Stimulated activated CD4-positive, alpha-beta T cell treated with anti-CD3 and anti-CD28 coated beads, Interleukin-4, amount 100 ng/mL, for 1 hour (primary cell): ENCODE measurements around the gene SLC6A20.

Experiments
- DNase-seq: peaks from one replicate; pipeline ENCODE4 v3.0.0-alpha.2; 2020

SLC6A20 gene

DNA sequence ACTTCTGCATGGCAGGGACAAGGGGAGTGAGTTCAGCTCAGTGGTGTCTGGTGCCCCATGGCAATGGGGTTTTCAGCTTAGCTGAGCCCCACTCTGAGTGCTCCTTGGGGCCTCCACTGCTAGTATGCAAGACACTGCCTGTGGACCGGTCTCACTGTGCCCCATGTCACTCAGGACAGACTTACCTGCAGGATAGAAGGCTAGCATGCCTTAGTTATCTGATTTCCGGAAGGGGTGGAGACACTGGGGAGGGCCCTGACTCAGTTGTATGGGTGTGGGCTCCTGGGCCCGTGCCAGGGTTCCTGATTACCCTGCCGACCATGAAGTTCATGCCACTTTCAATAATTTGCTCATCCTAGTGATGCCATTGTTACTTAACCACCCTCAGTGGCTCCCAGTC lies 4.3 kb upstream of the SLC6A20 start:
- no peak for DNase-seq

DNA sequence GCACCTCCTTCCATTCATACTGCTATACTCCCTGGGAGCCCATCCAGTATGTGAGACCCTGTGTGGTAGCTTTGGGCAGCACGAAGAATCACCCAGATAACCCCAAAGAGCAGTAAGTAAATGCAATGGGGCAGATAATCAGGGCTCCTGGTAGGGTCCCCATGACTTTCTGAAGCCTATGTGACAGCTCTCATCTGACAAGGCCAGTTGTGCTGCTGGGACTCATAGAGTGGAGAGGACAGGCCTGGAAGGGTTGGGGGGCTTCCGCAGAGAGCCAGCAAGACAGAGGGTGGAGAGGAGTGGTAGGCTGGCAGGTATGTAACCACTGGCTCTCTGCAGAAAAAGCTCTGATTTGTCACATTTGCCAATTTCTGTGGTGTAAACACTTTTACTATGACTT lies 3.2 kb upstream of the SLC6A20 start:
- DNase-seq, result no peak

DNA sequence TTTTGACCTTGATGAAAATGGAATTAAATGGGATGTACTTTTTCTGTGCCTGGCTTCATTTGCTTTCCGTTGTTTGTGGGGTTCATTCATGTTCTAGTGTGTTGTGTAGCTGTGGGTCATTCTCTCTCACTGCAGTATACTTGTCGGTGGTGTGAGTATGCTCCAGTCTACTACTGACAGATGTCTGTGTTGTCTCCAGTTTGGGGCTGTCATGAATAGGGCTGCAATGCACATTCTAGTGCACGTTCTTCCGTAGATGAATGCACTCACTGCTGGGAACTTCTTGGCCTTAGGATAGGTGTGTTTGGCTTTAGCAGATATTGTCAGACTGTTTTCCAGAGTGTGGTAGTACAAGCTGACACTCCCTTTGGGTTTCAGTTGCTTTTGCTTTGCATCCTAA lies 1.7 kb upstream of the SLC6A20 start:
- no peak for DNase-seq

DNA sequence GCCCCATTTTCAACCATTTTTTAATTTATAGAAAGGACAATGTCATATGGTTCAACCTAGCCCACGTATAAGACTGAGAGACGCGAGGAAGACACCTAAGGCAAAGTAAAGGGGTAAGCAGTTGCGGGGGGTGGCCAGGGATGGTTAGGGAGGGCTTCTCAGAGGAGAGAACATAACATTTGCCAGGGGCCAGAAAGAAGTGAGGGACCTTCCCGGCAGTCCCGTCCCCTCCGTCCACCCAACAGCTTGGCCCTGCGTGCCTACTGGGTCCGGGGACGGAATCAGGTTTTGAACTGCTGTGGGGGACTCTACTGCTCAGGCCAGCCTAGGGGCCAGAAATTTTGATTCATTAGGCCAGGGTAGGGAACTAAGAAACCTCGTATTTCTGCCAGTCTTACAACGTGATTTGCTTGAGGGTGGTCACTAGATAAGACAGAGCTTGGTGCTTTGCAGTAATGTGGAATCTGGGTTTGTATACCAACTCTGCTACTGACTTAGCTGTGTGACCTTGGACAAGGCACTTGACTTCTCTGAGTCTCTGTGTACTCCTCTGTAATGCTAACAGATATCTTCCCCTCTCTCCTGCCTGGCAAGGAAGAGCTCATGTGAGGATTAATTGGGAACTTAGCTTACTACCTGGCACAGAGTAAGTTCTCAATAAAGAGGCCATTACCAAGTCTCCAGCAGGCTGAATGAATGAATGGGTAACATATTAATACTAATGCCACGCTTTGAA lies 734 bp upstream of the SLC6A20 start:
- no peak for DNase-seq

DNA sequence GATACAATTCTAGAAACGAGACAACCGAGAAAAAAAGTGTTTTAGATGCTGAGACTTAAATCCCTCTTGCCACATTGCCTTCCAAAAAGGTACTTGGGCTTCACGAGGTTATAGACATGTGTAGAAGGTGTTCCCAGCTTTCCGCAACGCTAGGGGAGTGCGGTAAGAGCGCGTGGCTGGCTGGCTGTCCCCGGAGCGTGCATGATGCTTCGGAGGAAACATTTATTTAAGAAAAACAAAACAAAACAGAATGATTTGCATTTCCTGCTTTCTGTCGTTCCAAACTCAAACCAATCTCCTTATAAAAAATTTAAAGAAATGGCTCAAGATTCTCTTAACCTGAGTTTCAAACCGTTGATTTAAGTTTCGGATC lies 841 bp downstream of the SLC6A20 start:
- DNase-seq, result no peak

DNA sequence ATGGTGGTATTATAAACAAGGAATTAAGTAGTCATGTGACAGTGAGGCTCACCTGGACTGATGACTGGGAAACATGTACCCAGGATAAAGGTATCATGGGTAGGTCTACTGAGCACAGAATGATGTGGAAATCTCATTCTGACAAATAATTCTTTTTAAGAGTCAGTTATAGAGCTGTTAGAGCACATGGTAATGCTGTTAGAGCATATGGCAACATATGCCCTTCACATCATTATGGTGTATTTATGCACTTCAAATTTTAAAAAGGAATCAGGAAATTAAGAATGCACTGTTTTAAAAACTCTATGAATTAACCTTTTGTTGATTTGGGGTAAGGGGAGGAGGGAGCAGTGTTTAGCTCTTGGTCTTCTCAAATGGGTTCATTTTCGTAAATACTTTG lies 1.7 kb downstream of the SLC6A20 start:
- no peak for DNase-seq

DNA sequence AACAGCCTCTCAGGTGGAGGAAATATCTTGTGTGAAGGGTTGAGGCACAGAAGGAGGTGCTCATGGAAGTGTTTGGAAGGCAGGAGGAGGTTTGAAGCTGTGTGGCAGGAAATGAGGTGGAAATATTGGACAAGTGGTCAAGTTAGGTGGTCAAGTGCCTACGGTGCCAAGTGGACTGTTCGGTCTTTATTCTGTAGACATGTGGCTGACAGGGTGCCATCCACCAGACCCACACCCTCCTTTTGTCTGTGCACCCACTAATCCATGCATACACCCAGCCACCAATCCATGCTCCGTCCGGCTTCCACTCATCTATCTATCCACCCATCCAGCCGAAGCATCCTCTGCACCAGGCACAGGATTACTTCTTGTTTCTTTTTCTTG lies 2.2 kb downstream of the SLC6A20 start:
- no peak for DNase-seq

DNA sequence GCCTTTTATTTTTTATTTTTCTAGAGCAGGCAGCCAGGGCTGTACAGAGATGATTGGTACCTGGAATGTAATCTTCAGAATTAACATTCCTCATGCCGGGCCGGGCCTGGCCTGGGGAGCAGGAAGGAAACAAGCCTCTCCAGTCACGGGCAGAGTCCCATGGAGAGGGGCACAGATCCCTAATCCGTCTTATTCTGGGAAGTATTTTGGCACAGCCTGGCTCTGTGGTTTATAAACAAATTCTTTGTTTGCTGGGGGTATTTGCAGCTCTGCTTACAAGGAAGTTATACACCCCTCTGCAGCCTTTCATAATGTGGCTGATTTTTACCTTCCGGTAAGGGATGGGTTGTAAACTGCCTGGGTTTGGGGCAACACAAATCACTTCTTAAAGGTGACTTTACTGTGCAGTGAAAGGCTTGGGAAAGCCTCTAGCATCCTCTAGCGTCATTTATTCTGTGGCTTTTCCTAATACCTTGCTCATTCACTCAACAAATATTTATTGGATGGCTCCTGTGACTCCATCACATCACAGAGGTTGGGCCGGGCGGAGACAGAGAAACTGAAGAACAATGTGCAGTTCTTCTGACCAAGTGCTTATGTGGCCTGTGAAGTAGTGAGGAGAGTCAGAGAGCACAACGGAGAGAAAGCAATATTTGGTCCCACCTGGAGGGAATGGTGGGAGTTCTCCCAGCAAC lies 2.7 kb downstream of the SLC6A20 start:
- no peak for DNase-seq

DNA sequence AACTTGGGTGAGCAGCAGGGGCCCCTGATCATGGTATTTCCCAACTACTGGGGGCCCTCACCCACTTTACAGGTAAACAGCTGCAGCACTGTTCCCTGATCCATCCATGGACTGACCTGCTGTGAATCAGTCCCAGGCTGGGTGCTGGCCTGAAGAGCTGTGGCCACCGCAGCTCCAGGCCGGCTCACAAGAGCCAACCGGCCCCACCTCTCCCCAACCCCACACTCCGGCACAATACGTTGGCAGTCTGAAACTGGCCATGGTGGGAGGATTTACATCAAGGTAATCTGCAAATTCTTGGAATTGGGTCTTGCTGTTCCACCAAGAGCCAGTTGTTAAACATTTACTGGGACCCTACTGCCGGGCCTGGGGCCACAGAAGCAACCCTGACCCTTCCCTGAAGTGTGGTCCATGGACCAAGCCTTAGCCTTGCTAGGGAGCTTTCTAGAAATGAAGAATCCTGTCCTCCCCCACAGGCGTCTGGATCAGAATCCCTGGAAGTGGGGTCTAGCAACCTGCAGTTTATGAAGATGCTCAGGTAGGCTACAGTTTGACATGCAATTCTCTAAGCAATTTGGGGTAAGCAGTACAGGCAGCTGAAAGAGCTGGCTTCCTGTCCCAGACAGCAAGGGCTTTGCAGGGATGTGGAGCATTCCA lies 3.7 kb downstream of the SLC6A20 start:
- DNase-seq, result no peak

DNA sequence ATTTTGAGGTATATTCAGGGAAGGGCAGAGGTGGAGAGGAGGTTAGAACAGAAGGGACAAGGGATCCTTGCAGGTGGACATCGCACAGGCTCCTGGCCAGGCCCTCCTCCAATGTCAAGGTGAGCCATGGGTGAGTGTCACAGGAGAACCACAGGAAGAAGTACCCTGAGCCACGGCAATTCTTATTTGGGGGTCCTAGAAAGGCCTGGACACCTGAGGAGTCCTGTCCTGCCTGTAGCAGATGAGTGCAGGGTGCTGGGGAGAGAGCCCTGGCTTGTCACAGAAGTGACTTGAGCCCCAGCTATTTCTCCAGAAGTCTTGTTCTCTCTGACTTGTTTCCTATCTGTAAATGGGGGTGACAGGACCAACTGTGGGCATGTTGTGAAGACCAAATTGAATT lies 4.3 kb downstream of the SLC6A20 start:
- no peak for DNase-seq

DNA sequence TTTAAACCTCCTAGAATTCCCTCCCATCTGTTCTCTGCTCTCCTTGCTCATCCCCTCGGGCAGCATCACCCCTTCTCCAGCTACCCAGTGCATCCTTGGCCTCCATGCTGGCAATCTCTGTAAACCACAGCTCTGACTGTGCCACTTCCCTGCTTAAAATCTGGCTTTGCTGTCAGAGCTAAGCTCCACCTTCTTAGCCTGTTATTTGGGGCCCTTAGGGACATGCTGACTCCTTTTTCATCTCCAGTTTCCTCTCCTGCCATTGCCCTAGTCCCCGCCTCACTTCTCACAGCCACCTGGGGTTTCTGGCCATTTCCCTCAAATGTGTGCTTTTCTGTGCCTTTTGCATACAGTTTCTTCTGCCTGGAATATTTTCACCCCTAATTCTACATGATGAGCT lies 5.7 kb downstream of the SLC6A20 start:
- DNase-seq, result no peak

DNA sequence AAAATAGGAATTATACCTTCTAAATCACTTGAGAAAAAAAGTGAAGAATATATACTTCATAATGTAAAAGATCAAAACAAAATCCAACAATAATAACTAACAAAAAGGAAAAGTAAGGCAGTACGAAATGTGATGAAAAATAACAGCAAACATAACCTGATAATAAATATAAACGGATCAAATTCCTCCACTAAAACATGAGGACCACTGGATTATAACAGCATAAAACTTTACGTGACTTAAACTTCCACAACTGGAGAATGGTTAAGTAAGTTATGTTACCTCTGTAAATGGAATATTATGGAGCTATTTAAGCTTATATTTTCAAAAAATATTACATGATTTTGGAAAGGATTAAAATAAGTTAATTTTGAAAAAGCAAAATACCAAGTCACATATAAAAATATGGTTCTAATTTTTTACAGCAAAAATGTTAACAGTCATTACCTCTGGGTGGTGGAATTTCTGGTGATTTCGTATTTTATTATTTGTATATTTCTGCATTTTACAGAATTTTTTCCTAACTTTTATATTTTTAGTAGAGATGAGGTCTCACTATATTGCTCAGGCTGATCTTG lies 7.0 kb downstream of the SLC6A20 start:
- no peak for DNase-seq

DNA sequence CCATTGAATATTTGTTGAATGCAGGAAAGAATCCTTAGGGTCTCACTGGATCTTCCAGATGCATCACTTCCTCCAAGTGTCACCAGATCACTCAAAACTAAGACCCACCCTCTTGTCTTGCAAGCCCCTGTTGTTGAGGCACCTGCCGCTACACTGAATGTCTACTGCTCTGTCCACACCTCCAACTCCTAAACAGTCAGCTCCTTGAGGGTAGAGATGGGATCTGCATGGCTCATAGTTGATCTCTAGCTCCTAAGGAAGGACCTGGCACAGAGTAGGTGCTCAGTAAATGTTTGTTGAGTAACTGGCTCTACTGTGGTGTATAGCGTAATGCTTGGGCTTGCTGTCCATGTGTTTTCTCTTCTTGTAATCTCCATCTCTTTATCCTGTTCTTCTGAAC lies 8.8 kb downstream of the SLC6A20 start:
- no peak for DNase-seq

DNA sequence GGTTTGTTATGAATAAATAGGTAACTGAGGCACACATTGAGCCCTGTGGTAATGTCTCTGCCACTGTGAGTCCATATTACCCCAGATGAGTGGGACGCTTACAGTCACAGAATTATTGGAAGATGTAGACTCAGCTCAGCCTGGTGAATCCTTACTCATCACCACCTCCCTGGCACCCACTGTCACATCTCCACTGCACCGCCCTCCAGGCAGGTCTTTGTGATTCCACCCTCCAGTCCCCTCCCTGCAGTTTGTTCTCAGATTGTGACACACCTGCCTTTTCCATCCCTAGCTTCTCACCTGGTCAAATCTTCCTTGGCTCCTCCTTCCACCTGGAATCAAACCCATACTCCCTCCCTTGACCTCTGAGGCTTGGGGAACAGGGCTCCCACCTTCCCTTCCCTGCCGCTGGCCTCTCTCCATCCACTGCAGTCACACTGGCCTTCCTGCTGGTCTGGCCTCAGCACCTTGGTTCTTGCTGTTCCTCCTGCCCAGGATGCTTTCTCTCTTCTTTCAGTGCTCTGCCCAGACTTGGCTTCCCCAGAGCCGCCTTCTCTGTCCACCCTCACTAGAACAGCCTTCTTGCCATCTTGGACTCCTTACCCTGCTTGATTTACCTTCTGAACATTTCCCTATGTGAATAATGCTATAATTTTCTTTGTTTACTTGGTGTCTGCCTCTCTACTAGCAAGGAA lies 9.4 kb downstream of the SLC6A20 start:
- DNase-seq, result no peak

DNA sequence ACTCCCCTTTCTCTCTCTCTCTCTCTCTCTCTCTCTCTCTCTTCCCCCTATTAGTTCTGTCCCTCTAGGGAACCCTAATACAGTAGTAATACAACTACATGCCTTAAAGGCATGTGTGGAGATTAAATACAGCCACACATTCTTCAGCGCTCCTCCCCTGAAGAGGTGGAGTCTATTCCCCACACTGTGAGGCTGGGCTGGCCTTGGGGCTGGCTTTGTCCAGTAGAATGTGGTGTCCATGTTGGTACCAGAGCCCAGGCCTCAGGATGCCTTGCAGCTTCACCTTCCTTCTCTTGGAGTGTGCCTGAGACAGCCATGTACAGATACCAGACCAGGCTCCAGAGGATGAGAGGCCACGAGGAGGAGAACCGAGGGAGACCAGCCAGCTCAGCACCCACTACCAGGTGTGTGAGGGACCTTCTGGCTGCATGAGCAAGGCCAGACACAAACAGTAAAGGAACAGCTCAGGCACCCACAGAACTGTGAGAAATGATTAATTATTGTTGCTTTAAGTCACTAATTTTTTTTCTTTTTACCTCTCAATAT lies 10.7 kb downstream of the SLC6A20 start:
- DNase-seq, result no peak

DNA sequence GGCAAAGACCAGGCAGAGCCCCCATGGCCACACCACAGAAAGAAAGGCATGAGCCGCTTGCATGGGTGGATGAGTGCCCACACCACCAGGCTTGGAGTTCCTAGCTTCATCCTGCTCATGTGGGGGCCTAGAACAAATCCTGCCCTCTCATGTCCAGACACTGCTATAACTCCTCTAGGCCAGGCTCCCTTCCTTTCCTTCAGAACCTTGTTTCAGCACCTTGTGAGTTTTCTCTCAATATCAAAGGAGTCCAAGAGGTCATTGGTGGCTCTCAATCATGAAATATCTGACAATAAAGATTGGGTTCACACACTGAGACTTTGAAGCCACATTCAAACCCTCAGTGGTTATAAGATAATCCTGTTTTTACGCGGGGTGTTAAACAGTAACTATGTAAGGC lies 12.7 kb downstream of the SLC6A20 start:
- no peak for DNase-seq

DNA sequence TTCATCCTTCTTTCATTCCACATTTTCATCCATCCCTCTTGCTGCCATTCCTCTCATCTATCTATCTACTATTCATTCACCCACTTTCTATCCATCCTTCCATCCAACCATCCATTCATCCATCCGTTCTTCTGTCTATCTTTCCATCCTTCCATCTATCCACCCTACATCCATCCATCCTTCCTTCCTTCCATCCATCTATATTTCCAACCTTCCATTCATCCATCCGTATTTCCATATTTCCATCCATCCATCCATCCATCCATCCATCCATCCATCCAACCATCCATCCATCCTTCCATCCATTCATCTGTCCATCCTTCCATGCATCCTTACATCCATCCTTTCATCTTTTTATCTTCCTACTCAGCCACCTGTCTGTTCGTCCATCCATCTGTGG lies 14.0 kb downstream of the SLC6A20 start:
- no peak for DNase-seq

DNA sequence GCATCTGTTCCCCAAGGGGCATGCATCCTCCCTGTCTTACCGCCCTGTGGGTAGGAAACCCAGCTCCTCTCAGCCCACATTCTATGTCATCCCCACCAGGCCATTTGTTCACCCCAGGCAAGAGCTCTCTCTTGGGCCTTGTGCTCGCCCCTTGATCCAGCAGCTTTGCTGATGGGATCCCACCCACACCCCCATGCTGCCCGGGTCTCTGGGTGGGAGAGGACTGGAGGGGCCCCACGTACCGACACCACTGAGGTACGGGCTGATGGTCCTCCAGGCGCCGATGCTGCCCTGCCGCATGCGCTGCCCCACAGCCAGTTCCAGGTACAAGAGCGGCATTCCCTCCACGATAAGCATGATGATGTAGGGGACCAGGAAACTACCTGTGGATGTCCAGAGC lies 14.5 kb downstream of the SLC6A20 start:
- no peak for DNase-seq

DNA sequence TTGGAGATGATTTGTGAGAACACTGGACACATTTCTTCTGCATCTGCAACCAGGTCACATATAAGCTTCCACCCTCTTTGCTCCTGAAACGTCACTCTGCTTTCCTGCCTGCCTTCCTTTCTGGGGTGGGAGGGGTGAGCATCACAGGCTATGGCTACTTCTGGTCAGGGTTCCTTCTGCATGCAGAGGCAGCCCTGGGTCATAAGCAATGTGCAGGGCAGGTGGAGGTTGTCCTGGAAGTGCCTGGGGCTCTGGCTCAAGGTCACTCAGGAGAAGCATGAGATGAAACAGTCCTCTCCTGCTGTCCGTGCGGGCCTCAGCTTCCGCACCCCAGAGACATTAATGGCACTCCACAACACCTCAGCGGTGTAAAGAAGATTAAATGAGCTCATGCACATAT lies 15.1 kb downstream of the SLC6A20 start:
- no peak for DNase-seq

DNA sequence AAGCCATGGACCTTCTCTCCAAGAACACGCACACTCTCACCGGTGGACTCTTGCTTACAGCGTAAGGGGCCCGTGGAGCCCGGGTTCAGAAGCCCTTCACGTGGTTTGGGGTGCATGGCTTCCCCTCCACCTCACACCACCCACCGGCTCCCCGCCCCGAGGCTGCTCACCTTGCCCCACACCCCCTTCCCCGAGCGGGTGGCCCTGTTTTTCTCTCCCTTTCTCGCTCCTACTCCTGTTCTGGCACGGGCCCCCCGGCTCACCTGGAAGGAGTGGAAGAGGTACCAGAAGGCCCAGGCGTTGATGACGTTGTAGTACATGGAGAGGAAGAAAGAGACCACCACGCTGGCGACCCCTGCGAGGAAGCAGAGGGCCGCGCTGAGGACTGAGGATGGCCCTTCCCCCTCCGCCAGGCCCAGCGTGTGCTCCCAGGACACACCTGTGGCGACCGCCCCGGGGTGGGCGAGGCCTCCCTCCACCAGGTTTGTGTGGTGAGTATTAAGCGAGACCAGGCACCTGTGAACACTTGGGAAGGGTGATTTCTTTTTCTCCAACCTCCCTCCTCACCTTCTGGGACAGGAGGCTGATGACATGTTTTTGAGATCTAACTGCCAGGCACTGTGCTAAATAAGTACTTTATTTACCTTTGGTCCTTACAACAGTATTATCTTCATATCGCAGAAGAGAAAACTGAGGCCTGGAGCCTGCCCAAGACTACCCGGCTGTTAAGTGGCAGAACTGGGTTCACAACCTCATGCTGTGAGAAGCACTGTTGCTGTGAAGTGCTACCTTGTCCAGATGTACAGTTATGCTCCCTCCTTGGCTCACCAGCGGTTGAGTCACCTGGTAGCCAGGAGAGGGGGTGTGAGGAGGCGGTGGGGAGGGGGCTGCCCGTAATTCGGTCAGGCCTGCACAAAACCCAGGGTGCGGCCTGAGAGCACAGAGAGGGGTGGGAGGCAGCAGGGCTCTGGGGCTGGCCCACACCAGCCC lies 16.3 kb downstream of the SLC6A20 start:
- DNase-seq, result no peak

DNA sequence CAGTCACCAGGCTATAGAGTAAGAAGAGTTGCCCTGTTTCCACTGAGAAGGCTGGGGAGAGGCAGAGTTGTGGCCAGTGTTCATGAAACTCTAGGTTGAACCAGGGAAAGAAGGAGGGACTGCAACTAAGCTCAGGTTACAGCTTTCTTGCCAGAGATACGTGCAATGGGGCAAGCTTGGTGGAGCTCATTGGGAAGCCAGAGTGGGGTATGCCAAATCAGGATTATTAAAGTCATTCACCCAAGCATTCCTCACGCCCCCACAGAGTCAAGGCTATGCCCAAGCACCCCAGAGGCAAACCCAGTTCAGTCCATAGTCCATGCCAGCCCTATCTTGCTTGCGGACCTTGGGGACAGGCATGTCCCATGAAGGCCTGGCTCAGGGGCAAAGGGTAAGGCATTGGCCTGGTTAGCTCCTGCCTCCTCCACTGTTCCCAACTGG lies 17.6 kb downstream of the SLC6A20 start:
- no peak for DNase-seq
